GM12878 (cell line): ENCODE data around the gene EGFL8. TPM values are rescaled to one million over a fixed set of nuclear protein-coding genes. Genes with fewer than 3 reads are reported as not detected.

Experiments used
- BACH1 ChIP-seq: fragments of 450-650 bp; IDR thresholded peaks from 2 replicates; pipeline ENCODE4 v1.6.1; 2017; ENCODE audit warnings: mild to moderate bottlenecking, borderline replicate concordance
- BCL11A ChIP-seq: IDR thresholded peaks from 2 replicates; pipeline ENCODE4 v1.6.1; 2011; ENCODE audit warnings: low read depth, low read length
- E2F8 ChIP-seq: fragments of 450-650 bp; IDR thresholded peaks from 2 replicates; pipeline ENCODE4 v1.6.1; 2018; ENCODE audit warnings: mild to moderate bottlenecking, low read depth, moderate library complexity; ENCODE audit not compliant: partially characterized antibody
- EGR1 ChIP-seq, 2 experiments: IDR thresholded peaks; 1 replicate in 1 of 2; 2 replicates in 1 of 2; pipeline ENCODE4 v1.6.1; 2011 to 2012; ENCODE audit warnings: low read depth in 2 of 2, low read length in 2 of 2, borderline replicate concordance in 1 of 2, mild to moderate bottlenecking in 1 of 2, moderate library complexity in 1 of 2
- IKZF1 ChIP-seq: fragments of 450-650 bp; conservative IDR thresholded peaks from 2 replicates; pipeline ENCODE4 v1.6.1; 2017; ENCODE audit warnings: antibody characterized with exemption, mild to moderate bottlenecking
- IKZF2 ChIP-seq, 2 experiments: fragments of 450-650 bp; IDR thresholded peaks; 2 replicates each; pipeline ENCODE4 v1.6.1; 2017; ENCODE audit warnings: mild to moderate bottlenecking in 2 of 2, moderate library complexity in 2 of 2
- NFXL1 ChIP-seq: fragments of 450-650 bp; IDR thresholded peaks from 2 replicates; pipeline ENCODE4 v1.6.1; 2017; ENCODE audit warnings: antibody characterized with exemption, mild to moderate bottlenecking, borderline replicate concordance
- POLR2AphosphoS2 ChIP-seq: IDR thresholded peaks from 2 replicates; pipeline ENCODE4 v1.6.1; 2011; ENCODE audit warnings: low read depth, mild to moderate bottlenecking, low read length, improper control_type of control experiment, moderate library complexity
- SIX5 ChIP-seq: IDR thresholded peaks from 2 replicates; pipeline ENCODE4 v1.6.1; 2011; ENCODE audit warnings: mild to moderate bottlenecking, low read depth, low read length, moderate library complexity; ENCODE audit not compliant: severe bottlenecking
- SPI1 ChIP-seq: IDR thresholded peaks from 2 replicates; pipeline ENCODE4 v1.6.1; 2011; ENCODE audit warnings: low read depth, mild to moderate bottlenecking, low read length, moderate library complexity, borderline replicate concordance; ENCODE audit not compliant: insufficient read depth
- ZBED1 ChIP-seq: IDR thresholded peaks from 2 replicates; pipeline ENCODE4 v1.6.1; 2016; ENCODE audit warnings: borderline replicate concordance
- polyA plus RNA-seq, 11 experiments: library from polyadenylated mRNA; depleted of rRNA in 4 of 11; unstranded in 6 of 11; stranded (reverse) in 5 of 11; fragments of >200 nt; fragmentation: Nextera tagmentation in 4 of 11; fragmentation: Illumina TruSeq in 1 of 11; extraction: Ambion mirVana in 4 of 11; extraction: Trizol in 1 of 11; gene quantifications; 1 replicate in 1 of 11; 2 replicates in 10 of 11; pipeline versions ENCODE4 v1.2.1 to v1.2.3, GENCODE V29; 2011 to 2016; ENCODE audit warnings: inconsistent platforms in 2 of 11, missing spikeins in 2 of 11, low read depth in 1 of 11
- total RNA-seq, 4 experiments: library from RNA; depleted of rRNA in 3 of 4; stranded (reverse); fragments of >200 nt in 3 of 4; fragmentation: Illumina TruSeq in 1 of 4; extraction: Trizol in 1 of 4; gene quantifications; 2 replicates each; pipeline versions ENCODE4 v1.2.1 to v1.2.3, GENCODE V29; 2013 to 2021
- TF ChIP-seq, protein P1 (sequence below): fragments of 450-650 bp; IDR thresholded peaks from 2 replicates; pipeline ENCODE4 v1.6.1; 2017; ENCODE audit warnings: mild to moderate bottlenecking, moderate library complexity
- TF ChIP-seq, protein P2 (sequence below): IDR thresholded peaks from 2 replicates; pipeline ENCODE4 v1.6.1; 2012; ENCODE audit warnings: low read length, inconsistent platforms
- TF ChIP-seq, protein P3 (sequence below): IDR thresholded peaks from 2 replicates; pipeline ENCODE4 v1.6.1; 2011; ENCODE audit warnings: low read depth, low read length, improper control_type of control experiment, borderline replicate concordance
- TF ChIP-seq, protein P4 (sequence below): fragments of 450-650 bp; IDR thresholded peaks from 2 replicates; pipeline ENCODE4 v1.6.1; 2017; ENCODE audit warnings: mild to moderate bottlenecking, moderate library complexity

Gene EGFL8
- total and polyA plus RNA-seq, 10 of the 15 experiments (the other 5 are each of a cell fraction or from before 2014, with no cell fraction given) = 0.07 to 3.5 (median 1.4) TPM

DNA sequence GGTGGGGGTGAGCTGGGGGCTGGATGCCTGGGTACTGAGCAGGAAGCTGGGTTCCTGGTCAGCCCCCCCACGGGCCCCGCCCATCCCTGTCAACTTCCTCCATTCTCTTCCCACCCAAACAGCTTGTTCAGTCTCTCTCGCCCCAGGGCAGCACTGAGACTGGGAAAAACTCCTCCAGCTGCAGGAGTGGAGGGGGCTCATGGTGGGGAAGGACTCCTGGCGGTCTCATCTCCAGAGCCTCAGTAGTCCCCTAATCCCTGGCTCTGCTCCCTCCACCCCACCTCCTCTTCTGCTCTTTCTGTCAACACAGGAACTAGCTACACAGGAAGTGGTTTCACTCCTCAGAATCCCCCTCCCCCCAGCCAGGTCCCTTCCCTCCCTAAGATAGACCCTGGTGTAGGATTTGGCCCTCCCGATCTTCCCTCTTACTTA lies 28.2 kb downstream of the EGFL8 start, which contains the start of gene GPSM3 (continued):
- TF ChIP-seq, protein P1, sequence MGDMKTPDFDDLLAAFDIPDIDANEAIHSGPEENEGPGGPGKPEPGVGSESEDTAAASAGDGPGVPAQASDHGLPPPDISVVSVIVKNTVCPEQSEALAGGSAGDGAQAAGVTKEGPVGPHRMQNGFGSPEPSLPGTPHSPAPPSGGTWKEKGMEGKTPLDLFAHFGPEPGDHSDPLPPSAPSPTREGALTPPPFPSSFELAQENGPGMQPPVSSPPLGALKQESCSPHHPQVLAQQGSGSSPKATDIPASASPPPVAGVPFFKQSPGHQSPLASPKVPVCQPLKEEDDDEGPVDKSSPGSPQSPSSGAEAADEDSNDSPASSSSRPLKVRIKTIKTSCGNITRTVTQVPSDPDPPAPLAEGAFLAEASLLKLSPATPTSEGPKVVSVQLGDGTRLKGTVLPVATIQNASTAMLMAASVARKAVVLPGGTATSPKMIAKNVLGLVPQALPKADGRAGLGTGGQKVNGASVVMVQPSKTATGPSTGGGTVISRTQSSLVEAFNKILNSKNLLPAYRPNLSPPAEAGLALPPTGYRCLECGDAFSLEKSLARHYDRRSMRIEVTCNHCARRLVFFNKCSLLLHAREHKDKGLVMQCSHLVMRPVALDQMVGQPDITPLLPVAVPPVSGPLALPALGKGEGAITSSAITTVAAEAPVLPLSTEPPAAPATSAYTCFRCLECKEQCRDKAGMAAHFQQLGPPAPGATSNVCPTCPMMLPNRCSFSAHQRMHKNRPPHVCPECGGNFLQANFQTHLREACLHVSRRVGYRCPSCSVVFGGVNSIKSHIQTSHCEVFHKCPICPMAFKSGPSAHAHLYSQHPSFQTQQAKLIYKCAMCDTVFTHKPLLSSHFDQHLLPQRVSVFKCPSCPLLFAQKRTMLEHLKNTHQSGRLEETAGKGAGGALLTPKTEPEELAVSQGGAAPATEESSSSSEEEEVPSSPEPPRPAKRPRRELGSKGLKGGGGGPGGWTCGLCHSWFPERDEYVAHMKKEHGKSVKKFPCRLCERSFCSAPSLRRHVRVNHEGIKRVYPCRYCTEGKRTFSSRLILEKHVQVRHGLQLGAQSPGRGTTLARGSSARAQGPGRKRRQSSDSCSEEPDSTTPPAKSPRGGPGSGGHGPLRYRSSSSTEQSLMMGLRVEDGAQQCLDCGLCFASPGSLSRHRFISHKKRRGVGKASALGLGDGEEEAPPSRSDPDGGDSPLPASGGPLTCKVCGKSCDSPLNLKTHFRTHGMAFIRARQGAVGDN = peak; percentile 52
- TF ChIP-seq IKZF1 (peak; percentile 88), NFXL1 (no peak), BCL11A (no peak), E2F8 (no peak), BACH1 (peak; percentile 30; the same call in 1 of the 2 replicates), ZBED1 (no peak), IKZF2 (IDR thresholded peaks at IDR 0.05) (peak; percentile 87 to 88), SIX5 (no peak), SPI1 (peak; percentile 61; the same call in 1 of the 2 replicates), EGR1 (IDR thresholded peaks at IDR 0.05; ENCODE audit: borderline replicate concordance in 1 of 2, low read depth in 2 of 2, low read length in 2 of 2) (no peak; a peak in 1 of 3 replicates), POLR2AphosphoS2 (peak; percentile 61; the same call in 1 of the 2 replicates)
- TF ChIP-seq, protein P2, sequence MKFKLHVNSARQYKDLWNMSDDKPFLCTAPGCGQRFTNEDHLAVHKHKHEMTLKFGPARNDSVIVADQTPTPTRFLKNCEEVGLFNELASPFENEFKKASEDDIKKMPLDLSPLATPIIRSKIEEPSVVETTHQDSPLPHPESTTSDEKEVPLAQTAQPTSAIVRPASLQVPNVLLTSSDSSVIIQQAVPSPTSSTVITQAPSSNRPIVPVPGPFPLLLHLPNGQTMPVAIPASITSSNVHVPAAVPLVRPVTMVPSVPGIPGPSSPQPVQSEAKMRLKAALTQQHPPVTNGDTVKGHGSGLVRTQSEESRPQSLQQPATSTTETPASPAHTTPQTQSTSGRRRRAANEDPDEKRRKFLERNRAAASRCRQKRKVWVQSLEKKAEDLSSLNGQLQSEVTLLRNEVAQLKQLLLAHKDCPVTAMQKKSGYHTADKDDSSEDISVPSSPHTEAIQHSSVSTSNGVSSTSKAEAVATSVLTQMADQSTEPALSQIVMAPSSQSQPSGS = no peak
- TF ChIP-seq, protein P3, sequence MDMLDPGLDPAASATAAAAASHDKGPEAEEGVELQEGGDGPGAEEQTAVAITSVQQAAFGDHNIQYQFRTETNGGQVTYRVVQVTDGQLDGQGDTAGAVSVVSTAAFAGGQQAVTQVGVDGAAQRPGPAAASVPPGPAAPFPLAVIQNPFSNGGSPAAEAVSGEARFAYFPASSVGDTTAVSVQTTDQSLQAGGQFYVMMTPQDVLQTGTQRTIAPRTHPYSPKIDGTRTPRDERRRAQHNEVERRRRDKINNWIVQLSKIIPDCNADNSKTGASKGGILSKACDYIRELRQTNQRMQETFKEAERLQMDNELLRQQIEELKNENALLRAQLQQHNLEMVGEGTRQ = no peak
- TF ChIP-seq, protein P4, sequence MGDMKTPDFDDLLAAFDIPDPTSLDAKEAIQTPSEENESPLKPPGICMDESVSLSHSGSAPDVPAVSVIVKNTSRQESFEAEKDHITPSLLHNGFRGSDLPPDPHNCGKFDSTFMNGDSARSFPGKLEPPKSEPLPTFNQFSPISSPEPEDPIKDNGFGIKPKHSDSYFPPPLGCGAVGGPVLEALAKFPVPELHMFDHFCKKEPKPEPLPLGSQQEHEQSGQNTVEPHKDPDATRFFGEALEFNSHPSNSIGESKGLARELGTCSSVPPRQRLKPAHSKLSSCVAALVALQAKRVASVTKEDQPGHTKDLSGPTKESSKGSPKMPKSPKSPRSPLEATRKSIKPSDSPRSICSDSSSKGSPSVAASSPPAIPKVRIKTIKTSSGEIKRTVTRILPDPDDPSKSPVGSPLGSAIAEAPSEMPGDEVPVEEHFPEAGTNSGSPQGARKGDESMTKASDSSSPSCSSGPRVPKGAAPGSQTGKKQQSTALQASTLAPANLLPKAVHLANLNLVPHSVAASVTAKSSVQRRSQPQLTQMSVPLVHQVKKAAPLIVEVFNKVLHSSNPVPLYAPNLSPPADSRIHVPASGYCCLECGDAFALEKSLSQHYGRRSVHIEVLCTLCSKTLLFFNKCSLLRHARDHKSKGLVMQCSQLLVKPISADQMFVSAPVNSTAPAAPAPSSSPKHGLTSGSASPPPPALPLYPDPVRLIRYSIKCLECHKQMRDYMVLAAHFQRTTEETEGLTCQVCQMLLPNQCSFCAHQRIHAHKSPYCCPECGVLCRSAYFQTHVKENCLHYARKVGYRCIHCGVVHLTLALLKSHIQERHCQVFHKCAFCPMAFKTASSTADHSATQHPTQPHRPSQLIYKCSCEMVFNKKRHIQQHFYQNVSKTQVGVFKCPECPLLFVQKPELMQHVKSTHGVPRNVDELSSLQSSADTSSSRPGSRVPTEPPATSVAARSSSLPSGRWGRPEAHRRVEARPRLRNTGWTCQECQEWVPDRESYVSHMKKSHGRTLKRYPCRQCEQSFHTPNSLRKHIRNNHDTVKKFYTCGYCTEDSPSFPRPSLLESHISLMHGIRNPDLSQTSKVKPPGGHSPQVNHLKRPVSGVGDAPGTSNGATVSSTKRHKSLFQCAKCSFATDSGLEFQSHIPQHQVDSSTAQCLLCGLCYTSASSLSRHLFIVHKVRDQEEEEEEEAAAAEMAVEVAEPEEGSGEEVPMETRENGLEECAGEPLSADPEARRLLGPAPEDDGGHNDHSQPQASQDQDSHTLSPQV = no peak
